K562 (cell line): ENCODE measurements around the gene PAN2. TPM values are rescaled to one million over a fixed set of nuclear protein-coding genes. Genes with fewer than 3 reads are reported as not detected.

ENCODE experiments used
- AFF1 ChIP-seq, 2 experiments: fragments of 450-650 bp; IDR thresholded peaks; 2 replicates each; pipeline ENCODE4 v1.6.1; 2018; ENCODE audit warnings: mild to moderate bottlenecking in 2 of 2, low read depth in 1 of 2; ENCODE audit not compliant: partially characterized antibody in 2 of 2
- DEAF1 ChIP-seq: fragments of 450-650 bp; formaldehyde crosslinking; IDR thresholded peaks from 2 replicates; pipeline ENCODE4 v1.4.0; 2020; ENCODE audit warnings: mild to moderate bottlenecking, moderate library complexity
- ELF1 ChIP-seq: fragments of 200-800 bp; sonication (Bioruptor generic); IDR thresholded peaks from 2 replicates; pipeline ENCODE4 v1.6.1; 2016; ENCODE audit warnings: missing genetic modification characterization, missing compliant biosample characterization
- GABPB1 ChIP-seq: sonication (generic); formaldehyde crosslinking; IDR thresholded peaks from 2 replicates; pipeline ENCODE4 v1.8.0; 2022; ENCODE audit warnings: mild to moderate bottlenecking, missing genetic modification reagents
- GATAD2A ChIP-seq: fragments of 450-650 bp; IDR thresholded peaks from 2 replicates; pipeline ENCODE4 v1.6.1; 2017
- GTF2F1 ChIP-seq: IDR thresholded peaks from 2 replicates; pipeline ENCODE4 v1.6.1; 2011; ENCODE audit warnings: low read depth, low read length, improper control_type of control experiment
- MCM7 ChIP-seq, 2 experiments: fragments of 450-650 bp; IDR thresholded peaks; 2 replicates each; pipeline ENCODE4 v1.6.1; 2016 to 2018
- MTA1 ChIP-seq: fragments of 450-650 bp; IDR thresholded peaks from 2 replicates; pipeline ENCODE4 v1.6.1; 2017; ENCODE audit warnings: borderline replicate concordance
- NR2C2 ChIP-seq, 2 experiments: fragments of 200-800 bp in 1 of 2; sonication (Bioruptor generic) in 1 of 2; sonication (generic) in 1 of 2; formaldehyde crosslinking in 1 of 2; IDR thresholded peaks; 2 replicates each; pipeline versions ENCODE4 v1.6.1 to v1.8.0; 2016 to 2022; ENCODE audit warnings: mild to moderate bottlenecking in 1 of 2, missing compliant biosample characterization in 1 of 2, missing genetic modification characterization in 1 of 2, missing genetic modification reagents in 1 of 2
- TFE3 ChIP-seq: fragments of 450-650 bp; formaldehyde crosslinking; IDR thresholded peaks from 2 replicates; pipeline ENCODE4 v1.4.0; 2020; ENCODE audit warnings: mild to moderate bottlenecking, mixed read lengths
- ZFPM2 ChIP-seq: fragments of 250-450 bp; sonication (Bioruptor Pico); IDR thresholded peaks from 2 replicates; pipeline ENCODE4 v1.5.1; 2022; ENCODE audit warnings: mild to moderate bottlenecking
- ZNF24 ChIP-seq: fragments of 450-650 bp; IDR thresholded peaks from 2 replicates; pipeline ENCODE4 v1.6.1; 2016
- ZNF655 ChIP-seq: fragments of 250-450 bp; sonication (Bioruptor Pico); IDR thresholded peaks from 2 replicates; pipeline ENCODE4 v1.5.0; 2021
- ZNF740 ChIP-seq, 3 experiments: fragments of 200-800 bp in 1 of 3; sonication (Bioruptor generic) in 1 of 3; sonication (generic) in 1 of 3; formaldehyde crosslinking in 1 of 3; IDR thresholded peaks; 2 replicates each; pipeline versions ENCODE4 v1.6.1 to v1.8.0; 2016 to 2022; ENCODE audit warnings: mild to moderate bottlenecking in 2 of 3, missing compliant biosample characterization in 2 of 3, missing genetic modification characterization in 2 of 3, missing genetic modification reagents in 1 of 3
- polyA plus RNA-seq, 8 experiments: library from polyadenylated mRNA; depleted of rRNA in 4 of 8; stranded (reverse) in 5 of 8; unstranded in 3 of 8; fragments of >200 nt; fragmentation: Nextera tagmentation in 2 of 8; fragmentation: Illumina TruSeq in 1 of 8; extraction: Ambion mirVana in 2 of 8; extraction: Trizol in 1 of 8; gene quantifications; 2 replicates each; pipeline versions ENCODE4 v1.2.1 to v1.2.3, GENCODE V29; 2011 to 2014; ENCODE audit warnings: inconsistent platforms in 1 of 8, missing spikeins in 1 of 8
- total RNA-seq, 7 experiments: library from RNA; depleted of rRNA in 6 of 7; stranded (reverse); fragments of >200 nt in 6 of 7; fragmentation: Illumina TruSeq in 2 of 7; extraction: Trizol in 2 of 7; gene quantifications; 2 replicates each; pipeline versions ENCODE4 v1.2.1 to v1.2.3, GENCODE V29; 2011 to 2021; ENCODE audit warnings: low replicate concordance in 1 of 7

PAN2 gene
- total and polyA plus RNA-seq, 9 of the 15 experiments (the other 6 are each of a cell fraction or from before 2014, with no cell fraction given): 15.0 to 66.1 (median 25.9) TPM

GRCh38 chr12:56266693-56267442 lies 66.9 kb downstream of the PAN2 start, which contains the start of gene COQ10A (continued):
- TF ChIP-seq TFE3 (CRISPR knock-in tag) (no peak), ELF1 (tag) (peak; percentile 71), ZNF655 (no peak), DEAF1 (no peak), GATAD2A (no peak), ZNF24 (no peak), NR2C2 (CRISPR knock-in tag; IDR thresholded peaks at IDR 0.05) (peak; percentile 71), NR2C2 (tag; IDR thresholded peaks at IDR 0.05) (no peak; the same call in 1 of the 2 replicates), ZFPM2 (CRISPR knock-in tag) (no peak), AFF1 (IDR thresholded peaks at IDR 0.05; ENCODE audit: low read depth in 1 of 2, partially characterized antibody in 2 of 2) (no peak), GTF2F1 (no peak), MCM7 (IDR thresholded peaks at IDR 0.05) (no peak), GABPB1 (CRISPR knock-in tag) (peak; percentile 84), ZNF740 (CRISPR knock-in tag; IDR thresholded peaks at IDR 0.05) (no peak), ZNF740 (tag; IDR thresholded peaks at IDR 0.05) (no peak), MTA1 (peak; percentile 21; the same call in 1 of the 2 replicates)
